Activated CD8-positive, alpha-beta memory T cell treated with anti-CD3 and anti-CD28 coated beads for 4 hours (primary cell): ENCODE results near the gene RASSF3.

ENCODE experiments used
- DNase-seq, 2 donors: peaks; one replicate each; pipeline ENCODE4 v3.0.0-alpha.2; 2020; ENCODE audit warnings: low read depth in 2 of 2

Gene RASSF3

DNA sequence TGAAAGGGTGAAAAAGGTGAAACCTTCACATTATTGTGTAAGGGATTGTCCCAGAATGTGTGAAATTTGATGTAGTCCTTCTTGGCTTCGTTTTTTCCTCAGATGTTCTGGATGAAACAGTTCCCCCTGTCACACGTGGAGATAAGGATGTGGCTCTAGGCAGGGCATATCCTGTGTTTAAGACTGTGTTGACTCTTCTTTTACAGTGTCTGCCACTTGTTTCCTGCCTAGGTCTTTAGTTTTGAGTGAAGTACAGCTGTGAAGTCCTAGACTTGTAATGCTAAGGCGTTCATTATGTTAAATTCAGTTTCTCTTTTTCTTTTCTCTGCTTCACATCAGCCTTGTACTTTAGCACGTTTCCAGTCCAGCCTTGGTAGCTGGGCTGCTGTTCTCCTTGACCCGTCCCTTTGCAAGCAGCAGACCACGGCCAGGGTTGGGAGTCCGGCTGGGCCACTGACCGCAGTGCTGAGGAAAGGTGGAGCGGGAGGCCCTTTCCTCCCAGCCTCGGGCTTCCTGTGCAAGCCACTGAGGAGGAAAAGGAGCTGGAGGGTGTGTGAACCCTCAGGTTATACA lies 59.1 kb downstream of the RASSF3 start:
- peak in 1 of 2 donors; percentile 12 for DNase-seq

GRCh38 chr12:64670019-64670418 lies 59.7 kb downstream of the RASSF3 start:
- no peak for DNase-seq

GRCh38 chr12:64670919-64671639 lies 60.8 kb downstream of the RASSF3 start:
- no peak for DNase-seq

DNA sequence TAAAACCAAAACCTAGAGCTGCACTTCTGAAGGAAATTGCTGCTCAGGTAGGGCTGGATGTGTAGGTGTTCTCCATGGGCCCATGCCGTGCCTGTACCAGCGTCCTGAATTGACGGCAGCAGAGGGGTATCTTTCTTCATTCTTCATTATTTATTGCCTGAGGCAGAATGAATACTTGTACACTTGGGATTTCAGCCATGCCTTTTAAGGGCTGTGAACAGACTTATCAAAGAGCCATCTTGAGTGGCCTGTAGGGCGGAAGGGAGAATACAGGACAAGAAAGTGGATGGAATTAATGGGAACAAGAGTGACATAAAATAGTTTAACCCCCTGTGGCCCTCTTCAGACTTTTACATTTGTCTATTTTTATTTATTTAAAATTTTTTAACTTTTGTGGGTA lies 61.4 kb downstream of the RASSF3 start:
- DNase-seq = no peak

- DNase-seq = no peak
These were observed 62.7 kb downstream of the RASSF3 start for GRCh38 chr12:64672925-64673409.

DNA sequence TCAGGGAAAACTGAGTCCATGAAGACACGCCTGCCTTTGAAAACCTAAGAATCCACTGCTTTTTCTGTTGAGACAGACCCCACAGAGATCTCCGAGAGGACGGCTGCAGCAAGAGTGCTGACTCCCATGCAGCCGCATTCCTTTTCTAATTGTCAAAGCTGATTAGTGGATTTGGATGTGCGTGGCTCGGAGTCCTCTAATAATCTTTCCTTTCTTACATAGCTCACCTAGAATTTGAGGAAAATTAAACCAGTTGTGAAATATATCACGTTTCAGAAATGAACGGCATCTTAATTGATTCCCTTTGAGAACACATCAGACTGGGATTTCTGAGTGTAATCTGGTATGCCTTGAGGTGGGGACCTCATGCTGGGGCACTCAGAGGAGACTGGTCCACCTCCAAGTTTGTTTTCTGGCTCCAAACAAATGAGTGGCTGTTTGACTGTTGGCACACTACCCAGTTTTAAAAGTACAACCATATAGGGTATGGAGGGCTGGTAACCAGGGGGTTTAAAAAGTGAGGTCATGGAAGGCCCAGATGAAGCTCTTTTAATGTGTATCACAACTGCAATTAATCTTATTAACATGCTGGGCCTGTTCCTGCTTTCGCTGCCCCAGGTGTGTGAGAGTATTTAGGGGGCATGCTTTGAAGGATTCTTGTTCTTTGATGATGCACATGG lies 63.3 kb downstream of the RASSF3 start:
- DNase-seq = no peak

DNA sequence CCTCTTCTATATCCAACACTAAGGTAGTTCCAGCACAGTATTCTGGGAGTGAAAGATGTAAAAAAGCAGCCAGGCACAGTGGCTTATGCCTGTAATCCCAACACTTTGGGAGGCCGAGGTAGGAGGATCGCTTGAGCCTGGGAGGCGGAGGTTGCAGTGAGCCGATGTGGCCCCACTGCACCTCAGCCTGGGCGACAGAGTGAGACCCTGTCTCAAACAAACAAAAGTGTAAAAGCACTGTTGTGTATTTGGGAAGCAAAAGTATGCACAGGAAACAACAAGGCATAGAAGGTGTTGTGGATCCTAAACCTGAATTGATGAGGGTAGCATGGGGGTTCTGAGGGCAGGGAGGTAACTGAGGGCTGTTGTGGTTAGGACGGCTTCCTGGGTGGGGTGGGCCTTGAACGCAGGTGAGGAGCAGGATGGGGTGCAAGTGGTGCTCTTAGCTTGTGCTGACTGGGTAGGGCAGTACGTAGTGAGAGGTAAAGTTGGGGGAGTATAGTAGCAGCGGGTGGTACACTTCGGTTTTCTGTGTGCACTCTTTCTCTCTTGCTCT lies 64.2 kb downstream of the RASSF3 start:
- peak in 1 of 2 donors; percentile 31 for DNase-seq

DNA sequence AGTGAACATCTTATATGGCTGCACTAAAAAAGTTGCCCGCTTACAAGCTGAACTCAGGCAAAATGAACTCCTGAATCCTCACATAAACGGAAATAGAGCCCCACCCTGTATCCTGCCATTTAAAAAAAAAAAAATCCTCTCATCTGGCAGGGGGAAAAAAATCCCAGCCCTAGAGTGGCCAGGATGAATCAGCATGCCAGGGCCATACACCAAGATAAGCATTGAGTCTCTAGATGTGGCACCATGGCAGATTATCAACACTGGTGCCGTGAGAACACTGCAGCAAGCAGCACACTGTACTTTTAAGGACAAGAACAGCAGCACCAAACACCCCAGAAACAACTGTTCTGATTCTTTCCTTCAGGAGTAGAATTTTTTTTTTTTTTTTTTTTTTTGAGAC lies 65.5 kb downstream of the RASSF3 start:
- no peak for DNase-seq

GRCh38 chr12:64678248-64678647 lies 68.0 kb downstream of the RASSF3 start:
- DNase-seq = no peak

DNA sequence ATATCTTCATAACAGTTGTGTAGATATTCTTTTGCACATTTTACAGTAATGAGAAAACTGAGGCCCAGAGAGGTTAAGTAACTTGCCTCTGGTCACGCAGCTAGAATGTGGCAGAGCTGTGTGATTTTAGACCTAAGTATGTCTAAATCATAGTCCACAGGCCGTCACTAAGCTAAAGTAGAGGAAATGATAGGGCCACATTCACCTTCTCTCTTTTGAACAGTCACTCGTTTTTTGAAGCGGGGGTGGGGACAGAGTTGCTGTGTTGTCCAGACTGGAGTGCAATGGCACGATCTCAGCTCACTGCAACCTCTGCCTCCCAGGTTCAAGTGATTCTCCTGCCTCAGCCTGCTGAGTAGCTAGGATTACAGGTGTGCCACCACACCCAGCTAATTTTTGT lies 68.5 kb downstream of the RASSF3 start:
- no peak for DNase-seq

- peak in 1 of 2 donors; percentile 35 for DNase-seq
These were observed 69.2 kb downstream of the RASSF3 start for GRCh38 chr12:64679487-64680001.

- DNase-seq = no peak
These were observed 69.9 kb downstream of the RASSF3 start for GRCh38 chr12:64680235-64680634.

DNA sequence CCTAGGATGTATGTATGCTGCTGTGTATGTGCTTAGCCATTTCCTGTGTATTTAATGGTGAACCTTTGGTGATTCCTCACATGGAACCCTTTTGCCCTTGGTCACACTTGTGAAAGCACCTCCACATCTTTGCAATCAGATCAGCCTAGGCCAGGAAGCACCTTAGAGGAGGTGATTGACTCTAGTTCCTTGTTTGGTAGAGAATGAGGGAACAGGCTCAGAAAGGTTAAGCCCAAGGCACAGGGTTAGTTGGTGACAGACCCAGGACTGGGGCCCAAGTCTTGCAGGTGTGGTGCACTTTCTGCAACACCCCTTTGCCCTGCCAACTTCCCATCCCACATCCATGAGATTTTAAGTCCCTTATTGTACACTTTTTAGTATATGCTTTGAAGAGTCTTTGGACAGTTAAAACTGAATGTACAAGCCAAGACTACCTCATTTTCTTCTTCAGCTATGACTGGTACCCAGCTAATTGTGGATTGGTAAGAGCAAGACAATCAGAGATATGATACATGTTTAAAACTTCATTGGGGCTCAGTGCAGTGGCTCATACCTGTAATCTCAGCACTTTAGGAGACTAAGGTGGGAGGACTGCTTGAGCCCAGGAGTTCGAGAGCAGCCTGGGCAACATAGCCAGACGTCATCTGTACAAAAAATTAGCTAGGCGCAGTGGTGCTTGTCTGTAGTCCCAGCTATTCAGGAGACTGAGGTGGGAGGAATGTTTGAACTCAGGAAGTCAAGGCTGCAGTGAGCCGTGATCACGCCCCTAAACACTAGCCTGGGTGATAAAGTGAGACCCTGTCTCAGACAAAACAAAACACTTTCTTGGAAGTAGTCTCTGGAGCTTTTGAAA lies 71.1 kb downstream of the RASSF3 start:
- DNase-seq = no peak

DNA sequence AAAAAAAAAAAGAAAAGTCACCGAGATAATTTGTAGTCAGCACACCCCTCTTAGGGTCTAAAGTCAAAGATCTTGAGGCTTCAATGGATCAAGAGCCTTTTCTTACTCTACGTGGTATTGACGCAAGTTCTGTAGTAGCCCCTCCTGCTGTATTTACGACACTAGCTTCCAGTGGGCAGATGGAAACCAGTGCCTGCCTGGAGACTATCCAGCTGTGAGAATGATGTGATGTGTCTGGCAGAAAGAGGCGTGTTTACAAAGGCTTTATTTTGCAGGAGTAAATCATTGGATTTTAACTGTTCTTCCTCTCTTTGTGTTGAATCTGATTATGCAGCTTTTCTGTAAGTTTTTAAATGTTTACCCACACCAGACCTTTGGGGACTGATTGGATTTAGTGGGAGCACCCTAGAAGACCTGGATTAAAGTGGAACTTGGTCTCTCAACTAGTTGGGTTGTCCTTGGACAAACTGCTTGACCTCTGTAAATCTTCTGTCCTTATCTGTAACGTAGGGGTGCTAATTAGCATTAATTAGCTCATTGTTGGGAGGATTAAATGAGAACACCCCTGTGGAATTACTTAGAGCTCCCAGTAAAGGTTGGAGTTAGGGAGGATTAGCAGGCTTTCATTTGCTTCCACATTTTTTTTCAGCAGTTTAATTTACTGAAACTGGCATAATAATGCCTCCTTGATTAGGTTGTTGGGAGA lies 72.4 kb downstream of the RASSF3 start:
- DNase-seq = no peak

GRCh38 chr12:64683816-64684543 lies 73.7 kb downstream of the RASSF3 start:
- no peak for DNase-seq

- DNase-seq = no peak
These were observed 74.8 kb downstream of the RASSF3 start for GRCh38 chr12:64685050-64685449.

GRCh38 chr12:64685605-64686004 lies 75.3 kb downstream of the RASSF3 start:
- DNase-seq = no peak

DNA sequence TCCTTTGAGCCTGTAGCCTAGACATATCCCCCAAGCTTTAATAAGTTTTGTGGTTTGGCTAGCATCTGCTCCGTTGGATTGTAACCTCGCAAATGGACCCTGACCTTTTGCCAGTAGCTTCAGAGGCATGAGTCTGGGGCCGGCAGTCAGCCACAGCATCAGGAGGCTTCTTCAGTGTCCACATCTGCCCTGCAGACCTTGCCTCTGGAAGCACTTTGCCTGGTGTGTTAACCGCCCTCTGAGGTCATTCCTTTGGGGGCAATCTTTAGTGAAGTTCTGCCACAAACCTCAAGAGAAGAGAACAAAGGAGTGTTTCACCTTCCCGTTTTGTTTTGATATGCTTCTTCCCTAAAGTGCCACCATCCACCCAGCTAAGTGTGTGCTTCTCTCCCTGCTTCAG lies 77.5 kb downstream of the RASSF3 start:
- no peak for DNase-seq

- no peak for DNase-seq
These were observed 77.9 kb downstream of the RASSF3 start for GRCh38 chr12:64688219-64688618.

- no peak for DNase-seq
These were observed 78.4 kb downstream of the RASSF3 start for GRCh38 chr12:64688715-64689114.
